Measurements from ENCODE around the gene HMBS.

HMBS gene

GRCh38 chr11:119077839-119078238, 6.8 kb upstream of the HMBS start:
- no peak for DNase-seq

DNA sequence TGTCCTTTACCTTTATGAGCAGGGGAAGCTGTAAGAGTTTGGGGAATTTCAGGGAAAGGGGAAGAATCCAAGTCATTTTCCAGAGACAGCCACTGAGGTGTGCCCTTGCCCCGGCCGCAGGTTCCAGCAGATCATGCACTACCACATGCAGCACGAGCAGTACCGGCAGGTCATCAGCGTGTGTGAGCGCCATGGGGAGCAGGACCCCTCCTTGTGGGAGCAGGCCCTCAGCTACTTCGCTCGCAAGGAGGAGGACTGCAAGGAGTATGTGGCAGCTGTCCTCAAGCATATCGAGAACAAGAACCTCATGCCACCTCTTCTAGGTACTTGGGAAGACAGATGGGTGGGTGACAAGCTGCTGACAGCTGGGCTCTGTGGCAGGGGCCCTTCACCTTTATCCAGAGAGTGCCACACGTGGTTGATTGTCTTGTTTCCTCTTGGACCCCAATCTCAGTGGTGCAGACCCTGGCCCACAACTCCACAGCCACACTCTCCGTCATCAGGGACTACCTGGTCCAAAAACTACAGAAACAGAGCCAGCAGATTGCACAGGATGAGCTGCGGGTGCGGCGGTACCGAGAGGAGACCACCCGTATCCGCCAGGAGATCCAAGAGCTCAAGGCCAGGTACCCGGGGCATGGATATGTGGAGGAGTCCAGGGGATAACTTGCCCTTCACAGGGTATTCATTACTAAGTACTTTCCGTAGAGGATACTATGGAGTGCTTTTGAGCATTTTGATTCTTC, 5.8 kb upstream of the HMBS start:
- no peak for DNase-seq

DNA sequence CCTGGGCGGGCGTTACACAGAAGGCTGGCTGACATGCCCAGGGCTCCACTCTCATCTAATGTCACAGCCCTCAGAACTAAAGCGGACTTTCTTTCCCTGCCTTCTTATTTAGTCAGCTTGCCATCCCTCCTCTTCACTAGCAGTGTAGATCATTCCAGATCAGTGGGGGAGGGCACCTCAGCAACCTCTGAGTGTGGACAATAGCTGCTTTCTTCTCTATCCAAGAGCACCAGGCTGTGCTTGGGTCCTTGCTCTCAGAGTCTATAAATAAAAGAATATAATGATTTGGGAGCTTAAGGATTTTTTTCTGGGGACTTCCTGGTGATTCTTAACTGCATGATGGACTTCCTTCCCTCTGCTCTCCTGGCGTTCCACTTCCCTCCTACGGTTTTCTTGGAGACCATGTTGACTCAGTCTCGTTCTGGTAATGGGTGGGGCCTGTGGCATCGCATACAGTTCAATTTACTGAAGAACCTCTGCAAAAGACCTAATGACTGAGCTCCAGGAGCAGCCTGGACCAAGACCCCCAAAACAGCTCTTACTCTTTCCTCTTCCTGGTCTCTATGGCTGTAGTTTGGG, 2.9 kb upstream of the HMBS start:
- DNase-seq: no peak

- DNase-seq: no peak
These were observed 761 bp downstream of the HMBS start for GRCh38 chr11:119085437-119085847.

GRCh38 chr11:119087123-119087522, 2.4 kb downstream of the HMBS start:
- DNase-seq: no peak

- DNase-seq: no peak
These were observed 3.1 kb downstream of the HMBS start for GRCh38 chr11:119087747-119088241.

DNA sequence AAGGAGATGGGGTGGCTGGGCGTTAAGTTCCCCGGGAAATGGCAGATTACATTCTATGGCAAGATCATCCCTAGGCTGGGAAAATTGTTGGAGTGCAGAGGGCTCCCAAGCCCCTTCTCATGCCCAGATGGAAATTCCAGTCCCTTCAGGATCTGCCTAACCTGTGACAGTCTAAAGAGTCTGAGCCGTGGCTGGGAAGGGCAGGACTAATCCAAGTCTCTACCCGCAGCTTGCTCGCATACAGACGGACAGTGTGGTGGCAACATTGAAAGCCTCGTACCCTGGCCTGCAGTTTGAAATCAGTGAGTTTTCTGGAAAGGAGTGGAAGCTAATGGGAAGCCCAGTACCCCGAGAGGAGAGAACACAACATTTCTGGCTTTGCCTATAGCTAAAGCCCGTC, 3.7 kb downstream of the HMBS start:
- DNase-seq: no peak

DNA sequence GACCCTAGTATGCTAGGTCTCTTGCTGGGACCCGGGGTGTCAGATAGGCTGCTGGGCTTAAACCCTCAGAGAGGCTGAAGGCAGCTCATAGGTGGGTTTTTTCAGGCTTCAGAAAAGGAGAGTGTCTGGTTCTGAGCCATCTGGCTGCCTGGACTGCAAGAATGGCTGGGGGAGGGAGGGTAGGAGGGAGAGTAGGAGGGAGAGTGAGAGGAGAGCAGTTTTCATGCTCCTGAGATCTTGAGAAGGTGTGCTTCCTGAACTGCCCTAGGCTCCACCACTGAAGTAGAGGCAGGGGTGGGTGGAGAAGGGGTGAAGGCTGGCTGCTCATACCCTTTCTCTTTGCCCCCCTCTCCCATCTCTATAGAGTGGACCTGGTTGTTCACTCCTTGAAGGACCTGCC, 4.6 kb downstream of the HMBS start:
- DNase-seq: no peak

DNA sequence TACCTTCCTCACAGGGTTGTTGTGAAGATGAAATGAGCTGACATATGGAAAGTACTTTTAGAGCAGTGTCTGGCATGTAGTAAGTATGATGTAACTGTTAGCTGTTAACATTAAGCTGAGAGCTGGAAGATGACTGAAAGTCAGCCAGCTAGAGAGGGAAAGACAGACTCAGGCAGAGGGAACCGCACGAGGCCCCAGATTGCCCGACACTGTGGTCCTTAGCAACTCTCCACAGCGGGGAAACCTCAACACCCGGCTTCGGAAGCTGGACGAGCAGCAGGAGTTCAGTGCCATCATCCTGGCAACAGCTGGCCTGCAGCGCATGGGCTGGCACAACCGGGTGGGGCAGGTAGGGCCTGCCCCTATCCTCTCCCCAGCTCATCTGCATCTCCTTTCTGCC, 6.5 kb downstream of the HMBS start:
- DNase-seq: peak; percentile 25

- DNase-seq: no peak
These were observed 7.5 kb downstream of the HMBS start for GRCh38 chr11:119091966-119092879.

- DNase-seq: no peak
These were observed 8.5 kb downstream of the HMBS start for GRCh38 chr11:119092880-119093842.

GRCh38 chr11:119093942-119094815, 9.5 kb downstream of the HMBS start:
- DNase-seq: no peak

GRCh38 chr11:119094816-119095065, 10.1 kb downstream of the HMBS start:
- no peak for DNase-seq

GRCh38 chr11:119095066-119095880, 10.6 kb downstream of the HMBS start:
- peak; percentile 91 for DNase-seq

GRCh38 chr11:119099711-119100110, 15.0 kb downstream of the HMBS start:
- no peak for DNase-seq

- peak; percentile 9 for DNase-seq
These were observed 15.7 kb downstream of the HMBS start for GRCh38 chr11:119100246-119100970.

DNA sequence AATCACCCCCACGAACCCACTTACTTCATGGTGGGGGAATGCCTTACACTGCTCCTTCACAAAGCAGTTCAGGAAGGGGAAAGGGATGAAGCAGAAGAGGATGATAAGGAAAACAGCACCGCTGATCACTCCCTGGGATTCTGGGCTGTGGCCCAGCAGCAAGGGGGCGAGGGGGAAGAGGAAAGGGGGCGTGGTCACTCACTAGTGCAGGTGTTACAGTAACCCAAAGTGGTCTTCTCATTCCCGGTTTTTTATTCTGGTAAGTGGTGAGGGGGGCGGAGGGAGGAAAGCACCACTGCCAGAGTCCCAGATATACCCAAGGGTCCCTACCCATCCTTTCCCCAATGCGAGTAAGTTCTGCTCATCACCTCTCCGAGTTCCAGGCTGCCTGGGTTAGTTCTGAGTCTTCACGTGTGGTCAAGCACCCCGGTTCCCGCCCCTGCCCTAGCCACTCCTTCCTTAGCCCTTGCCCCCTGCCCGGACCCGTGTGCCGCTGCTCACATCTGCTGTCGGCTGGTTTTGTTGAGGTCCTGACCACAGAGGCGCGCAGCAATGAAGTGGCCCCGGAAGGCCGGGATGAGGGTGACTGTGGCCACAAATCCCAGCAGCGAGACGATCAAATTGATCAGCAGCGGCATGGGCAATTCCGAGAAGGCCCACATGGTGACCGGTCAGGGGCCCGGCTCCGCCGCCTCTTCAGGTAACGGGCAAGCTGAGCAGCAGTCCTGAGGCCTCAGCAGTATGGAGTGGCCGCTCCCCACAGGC, 16.5 kb downstream of the HMBS start:
- DNase-seq: no peak

GRCh38 chr11:119101759-119102423, 17.2 kb downstream of the HMBS start, which contains the start of gene DPAGT1:
Gene DPAGT1, minus strand, starts transcription at chr11:119101853. Its CDS starts 198 bp downstream, at chr11:119101655.
- DNase-seq: peak; percentile 91
